ENCODE data around the gene ANXA2. TPM values are rescaled to one million over a fixed set of nuclear protein-coding genes. Genes with fewer than 3 reads are reported as not detected.
"Not testable (repeated sequence)": the region's sequence is repeated elsewhere in the genome, so short reads cannot be mapped to it uniquely, and the experiment has no call there.

ANXA2 gene
- total RNA-seq, 2 experiments from 2014 or later: 65.9 to 80.2 TPM

- POLR2A ChIA-PET: interaction anchor here (0.6 kb wide), 1 partner anchor 11 kb away, joined by 5 read pairs; no protein-coding TSS in a partner anchor
- CTCF ChIA-PET: interaction anchor here (0.6 to 0.7 kb wide), 2 partner anchors 101 to 856 kb away, joined by 3 read pairs; no protein-coding TSS in a partner anchor
- intact Hi-C loops (cut with DNase I, micrococcal nuclease); H3K36me3 Mint-ChIP-seq (ENCODE audit: low read depth); H3K4me3 Mint-ChIP-seq; H3K27ac Mint-ChIP-seq; DNase-seq; ATAC-seq; H3K4me1 Mint-ChIP-seq; H3K27me3 Mint-ChIP-seq; H3K9me3 Mint-ChIP-seq (ENCODE audit: low read depth): not testable (repeated sequence)
Observed at GRCh38 chr15:60410350-60410749, 12.6 kb upstream of the ANXA2 start.

GRCh38 chr15:60408463-60408981 lies 10.7 kb upstream of the ANXA2 start:
- DNase-seq (no peak), ATAC-seq (peak; percentile 66)
- intact Hi-C loops (cut with DNase I, micrococcal nuclease): no loop called here
- H3K4me3 Mint-ChIP-seq: no peak overlapping the region
- CTCF ChIA-PET: interaction anchor here (2.1 kb wide), 1 partner anchor 49 kb away, joined by 6 read pairs; no protein-coding TSS in a partner anchor
- H3K4me1 Mint-ChIP-seq: peaks cover 9% of the 10 kb centered on the region
- H3K27ac Mint-ChIP-seq: no peak overlapping the region
- POLR2A ChIA-PET: no interaction called here
- no peaks in the 10 kb centered on the region for H3K27me3 Mint-ChIP-seq
- no peaks in the 10 kb centered on the region for H3K36me3 Mint-ChIP-seq (ENCODE audit: low read depth)
- H3K9me3 Mint-ChIP-seq (ENCODE audit: low read depth): no peaks in the 10 kb centered on the region

- DNase-seq: no peak
- no peak overlapping the region for H3K4me3 Mint-ChIP-seq
- ATAC-seq: no peak
- H3K4me1 Mint-ChIP-seq: peaks cover 9% of the 10 kb centered on the region
- no peaks in the 10 kb centered on the region for H3K27me3 Mint-ChIP-seq
- no peaks in the 10 kb centered on the region for H3K36me3 Mint-ChIP-seq (ENCODE audit: low read depth)
- H3K27ac Mint-ChIP-seq: no peak overlapping the region
- ChIA-PET CTCF (interaction anchor here (0.5 to 2.1 kb wide), 4 partner anchors 9 to 113 kb away, joined by 3 to 6 read pairs (median 4); no protein-coding TSS in a partner anchor), POLR2A (no interaction called here)
- no peaks in the 10 kb centered on the region for H3K9me3 Mint-ChIP-seq (ENCODE audit: low read depth)
- intact Hi-C loops (cut with DNase I, micrococcal nuclease): no loop called here
Observed at GRCh38 chr15:60407415-60407805, 9.6 kb upstream of the ANXA2 start.

GRCh38 chr15:60406513-60407414 lies 9.0 kb upstream of the ANXA2 start:
- POLR2A ChIA-PET: no interaction called here
- Mint-ChIP-seq H3K27ac (no peak overlapping the region), H3K4me1 (peaks cover 9% of the 10 kb centered on the region), H3K36me3 (ENCODE audit: low read depth) (no peaks in the 10 kb centered on the region), H3K27me3 (no peaks in the 10 kb centered on the region), H3K9me3 (ENCODE audit: low read depth) (no peaks in the 10 kb centered on the region), H3K4me3 (no peak overlapping the region)
- CTCF ChIA-PET: interaction anchor here (0.9 to 2.1 kb wide), 4 partner anchors 15 to 114 kb away, joined by 4 to 6 read pairs (median 4); no protein-coding TSS in a partner anchor
- DNase-seq (no peak), ATAC-seq (no peak)
- intact Hi-C loops (cut with DNase I, micrococcal nuclease): no loop called here

- H3K27me3 Mint-ChIP-seq: no peaks in the 10 kb centered on the region
- no peaks in the 10 kb centered on the region for H3K36me3 Mint-ChIP-seq (ENCODE audit: low read depth)
- H3K4me1 Mint-ChIP-seq: peaks cover 9% of the 10 kb centered on the region
- ChIA-PET CTCF (interaction anchor here (1.2 kb wide), 1 partner anchor 46 kb away, joined by 4 read pairs; no protein-coding TSS in a partner anchor), POLR2A (interaction anchor here (0.5 kb wide), 1 partner anchor 29 kb away, joined by 3 read pairs; no protein-coding TSS in a partner anchor)
- ATAC-seq: no peak
- no peak overlapping the region for H3K27ac Mint-ChIP-seq
- DNase-seq: no peak
- H3K9me3 Mint-ChIP-seq (ENCODE audit: low read depth): no peaks in the 10 kb centered on the region
- intact Hi-C loops (cut with DNase I, micrococcal nuclease): no loop called here
- H3K4me3 Mint-ChIP-seq: no peak overlapping the region
Observed at GRCh38 chr15:60405399-60405798, 7.6 kb upstream of the ANXA2 start.

- DNase-seq; intact Hi-C loops (cut with DNase I, micrococcal nuclease); H3K27ac Mint-ChIP-seq; H3K36me3 Mint-ChIP-seq (ENCODE audit: low read depth); POLR2A ChIA-PET; CTCF ChIA-PET; H3K27me3 Mint-ChIP-seq; H3K4me3 Mint-ChIP-seq; H3K9me3 Mint-ChIP-seq (ENCODE audit: low read depth); ATAC-seq: not testable (repeated sequence)
- peaks cover 11% of the 10 kb centered on the region for H3K4me1 Mint-ChIP-seq
Observed at GRCh38 chr15:60404351-60404750, 6.6 kb upstream of the ANXA2 start.

- Mint-ChIP-seq H3K27ac (no peak overlapping the region), H3K4me1 (peaks cover 24% of the 10 kb centered on the region), H3K27me3 (peaks cover 4% of the 10 kb centered on the region), H3K4me3 (no peak overlapping the region), H3K9me3 (ENCODE audit: low read depth) (no peaks in the 10 kb centered on the region), H3K36me3 (ENCODE audit: low read depth) (peaks cover 2% of the 10 kb centered on the region)
- DNase-seq: no peak
- ATAC-seq: no peak
- ChIA-PET POLR2A (no interaction called here), CTCF (no interaction called here)
- intact Hi-C loops (cut with DNase I, micrococcal nuclease): no loop called here
Observed at GRCh38 chr15:60400944-60401343, 3.2 kb upstream of the ANXA2 start.

GRCh38 chr15:60399931-60400330 lies 2.1 kb upstream of the ANXA2 start:
- H3K4me3 Mint-ChIP-seq: no peak overlapping the region
- DNase-seq (no peak), ATAC-seq (no peak)
- CTCF ChIA-PET: interaction anchor here (0.8 to 0.9 kb wide), 2 partner anchors 23 to 37 kb away, joined by 3 to 5 read pairs; no protein-coding TSS in a partner anchor
- peaks cover 4% of the 10 kb centered on the region for H3K27me3 Mint-ChIP-seq
- no peak overlapping the region for H3K27ac Mint-ChIP-seq
- no peaks in the 10 kb centered on the region for H3K9me3 Mint-ChIP-seq (ENCODE audit: low read depth)
- intact Hi-C loops (cut with DNase I, micrococcal nuclease): loop anchor here in 1 of 2 experiments (2.0 to 10.0 kb wide), 4 partner anchors 321 to 711 kb away; partner anchors contain the start of gene BNIP2
- POLR2A ChIA-PET: interaction anchor here (0.6 kb wide), 2 partner anchors 43 to 78 kb away, joined by 3 read pairs; no protein-coding TSS in a partner anchor
- H3K36me3 Mint-ChIP-seq (ENCODE audit: low read depth): peaks cover 4% of the 10 kb centered on the region
- H3K4me1 Mint-ChIP-seq: peaks cover 24% of the 10 kb centered on the region

GRCh38 chr15:60399246-60399915 lies 1.6 kb upstream of the ANXA2 start:
- intact Hi-C loops (cut with DNase I, micrococcal nuclease): loop anchor here in 1 of 2 experiments (2.0 to 10.0 kb wide), 4 partner anchors 321 to 711 kb away; partner anchors contain the start of gene BNIP2
- ATAC-seq (no peak), DNase-seq (no peak)
- H3K4me1 Mint-ChIP-seq: peaks cover 24% of the 10 kb centered on the region
- H3K36me3 Mint-ChIP-seq (ENCODE audit: low read depth): peaks cover 8% of the 10 kb centered on the region
- peaks cover 4% of the 10 kb centered on the region for H3K27me3 Mint-ChIP-seq
- peak overlapping the region; percentile 83 for H3K4me3 Mint-ChIP-seq
- H3K27ac Mint-ChIP-seq: peak overlapping the region; percentile 89
- H3K9me3 Mint-ChIP-seq (ENCODE audit: low read depth): no peaks in the 10 kb centered on the region
- CTCF ChIA-PET: interaction anchor here (0.8 to 0.9 kb wide), 2 partner anchors 24 to 37 kb away, joined by 3 to 5 read pairs; no protein-coding TSS in a partner anchor
- POLR2A ChIA-PET: interaction anchor here (0.5 to 0.6 kb wide), 2 partner anchors 79 to 185 kb away, joined by 3 to 8 read pairs; no protein-coding TSS in a partner anchor

GRCh38 chr15:60396958-60397771 lies 621 bp downstream of the ANXA2 start:
- ChIA-PET CTCF (no interaction called here), POLR2A (no interaction called here)
- H3K27me3 Mint-ChIP-seq: peaks cover 4% of the 10 kb centered on the region
- H3K4me3 Mint-ChIP-seq: peak overlapping the region; percentile 83
- peaks cover 42% of the 10 kb centered on the region for H3K4me1 Mint-ChIP-seq
- H3K27ac Mint-ChIP-seq: peak overlapping the region; percentile 84
- intact Hi-C loops (cut with DNase I, micrococcal nuclease): loop anchor here (1.0 to 10.0 kb wide), 5 partner anchors 82 to 478 kb away; partner anchors contain the start of gene ICE2 (in 1 of the 2)
- no peaks in the 10 kb centered on the region for H3K9me3 Mint-ChIP-seq (ENCODE audit: low read depth)
- peaks cover 10% of the 10 kb centered on the region for H3K36me3 Mint-ChIP-seq (ENCODE audit: low read depth)
- DNase-seq (peak; percentile 76), ATAC-seq (peak; percentile 64)

All from activated CD4-positive, alpha-beta T cell treated with anti-CD3 and anti-CD28 coated beads for 36 hours (primary cell).